Measurements from ENCODE around the gene CEMIP.

DNA sequence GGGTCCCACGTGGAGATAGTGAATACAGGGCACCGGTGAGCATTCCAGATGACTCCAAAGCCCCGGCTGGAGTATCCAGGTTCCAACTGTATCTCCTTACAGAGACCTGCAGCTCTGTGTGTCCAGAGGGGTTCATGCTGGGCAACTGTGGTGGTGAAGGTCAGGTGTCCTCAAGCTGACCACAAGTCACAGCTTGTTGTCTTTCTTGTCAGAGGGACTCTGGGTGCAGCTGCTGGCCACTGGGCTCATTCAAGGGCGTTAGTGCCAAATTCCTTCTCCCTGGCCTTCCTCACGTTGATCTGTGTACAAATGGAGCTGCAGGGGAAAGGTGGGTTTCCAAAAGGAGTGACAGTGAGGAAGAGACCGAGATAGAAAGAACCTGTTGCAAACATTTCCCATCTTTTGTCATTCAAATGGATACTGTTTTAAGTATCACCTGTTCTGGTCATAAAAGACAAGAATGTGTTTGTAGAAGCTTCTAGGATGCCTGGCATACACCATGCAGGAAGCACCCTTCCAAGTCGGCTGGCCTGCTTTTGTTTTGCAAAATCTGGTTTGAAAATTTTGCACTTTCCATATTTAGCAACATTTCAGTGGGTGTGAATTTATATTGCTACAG is 52.5 kb downstream of the CEMIP start:
- no peak for TF ChIP-seq POLR2A (IDR thresholded peaks at IDR 0.05)
- TF ChIP-seq, protein P1, sequence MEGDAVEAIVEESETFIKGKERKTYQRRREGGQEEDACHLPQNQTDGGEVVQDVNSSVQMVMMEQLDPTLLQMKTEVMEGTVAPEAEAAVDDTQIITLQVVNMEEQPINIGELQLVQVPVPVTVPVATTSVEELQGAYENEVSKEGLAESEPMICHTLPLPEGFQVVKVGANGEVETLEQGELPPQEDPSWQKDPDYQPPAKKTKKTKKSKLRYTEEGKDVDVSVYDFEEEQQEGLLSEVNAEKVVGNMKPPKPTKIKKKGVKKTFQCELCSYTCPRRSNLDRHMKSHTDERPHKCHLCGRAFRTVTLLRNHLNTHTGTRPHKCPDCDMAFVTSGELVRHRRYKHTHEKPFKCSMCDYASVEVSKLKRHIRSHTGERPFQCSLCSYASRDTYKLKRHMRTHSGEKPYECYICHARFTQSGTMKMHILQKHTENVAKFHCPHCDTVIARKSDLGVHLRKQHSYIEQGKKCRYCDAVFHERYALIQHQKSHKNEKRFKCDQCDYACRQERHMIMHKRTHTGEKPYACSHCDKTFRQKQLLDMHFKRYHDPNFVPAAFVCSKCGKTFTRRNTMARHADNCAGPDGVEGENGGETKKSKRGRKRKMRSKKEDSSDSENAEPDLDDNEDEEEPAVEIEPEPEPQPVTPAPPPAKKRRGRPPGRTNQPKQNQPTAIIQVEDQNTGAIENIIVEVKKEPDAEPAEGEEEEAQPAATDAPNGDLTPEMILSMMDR (IDR thresholded peaks at IDR 0.05): no peak

All from lower leg skin (tissue), 3 donors.